ENCODE results near the gene DNASE1L3. TPM values are rescaled to one million over a fixed set of nuclear protein-coding genes. Genes with fewer than 3 reads are reported as not detected.

The DNASE1L3 gene
- total RNA-seq, 1 donor from 2014 or later = 2.3 TPM

- no peak for DNase-seq (ENCODE audit: low spot score)
Observed at GRCh38 chr3:58160399-58160798, 50.4 kb downstream of the DNASE1L3 start.

GRCh38 chr3:58158442-58159153 is 52.2 kb downstream of the DNASE1L3 start:
- no peak for DNase-seq (ENCODE audit: low spot score)

DNA sequence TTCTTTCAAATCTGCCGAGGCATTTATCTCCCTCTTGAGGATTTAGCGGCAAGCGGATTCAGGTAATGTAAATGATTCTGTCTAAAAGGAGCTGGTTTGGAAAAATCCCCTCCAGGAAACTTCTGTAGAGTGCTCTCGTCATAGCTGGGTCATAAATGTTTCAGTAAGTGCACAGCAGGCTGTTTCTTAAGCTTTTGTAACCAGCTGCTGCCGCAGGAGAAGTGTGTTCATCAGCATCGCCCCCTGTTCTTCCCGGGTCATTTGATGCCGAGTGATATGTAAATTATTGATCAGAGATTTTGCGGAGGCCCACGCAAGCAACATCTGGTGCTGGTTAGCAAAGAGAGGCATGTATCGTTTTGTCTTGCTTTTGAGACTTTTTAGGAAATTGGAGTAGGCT is 53.1 kb downstream of the DNASE1L3 start:
- DNase-seq (ENCODE audit: low spot score) = no peak

DNA sequence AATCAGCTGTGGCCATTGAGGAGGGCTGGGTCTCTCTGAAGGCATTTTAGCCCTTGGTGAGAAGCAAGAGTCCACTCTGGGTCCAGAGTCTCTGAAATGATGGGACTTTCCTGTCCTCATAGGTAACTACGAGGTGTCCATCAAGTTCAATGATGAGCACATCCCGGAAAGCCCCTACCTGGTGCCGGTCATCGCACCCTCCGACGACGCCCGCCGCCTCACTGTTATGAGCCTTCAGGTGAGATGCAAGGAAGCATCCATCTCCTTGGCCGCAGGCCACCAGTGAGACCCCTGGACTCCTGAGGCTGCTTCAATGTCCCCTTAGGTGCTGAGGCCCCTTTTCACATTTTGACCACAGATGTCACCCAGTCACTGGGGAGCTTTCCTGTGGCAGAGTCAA is 54.9 kb downstream of the DNASE1L3 start:
- DNase-seq (ENCODE audit: low spot score) = no peak

DNA sequence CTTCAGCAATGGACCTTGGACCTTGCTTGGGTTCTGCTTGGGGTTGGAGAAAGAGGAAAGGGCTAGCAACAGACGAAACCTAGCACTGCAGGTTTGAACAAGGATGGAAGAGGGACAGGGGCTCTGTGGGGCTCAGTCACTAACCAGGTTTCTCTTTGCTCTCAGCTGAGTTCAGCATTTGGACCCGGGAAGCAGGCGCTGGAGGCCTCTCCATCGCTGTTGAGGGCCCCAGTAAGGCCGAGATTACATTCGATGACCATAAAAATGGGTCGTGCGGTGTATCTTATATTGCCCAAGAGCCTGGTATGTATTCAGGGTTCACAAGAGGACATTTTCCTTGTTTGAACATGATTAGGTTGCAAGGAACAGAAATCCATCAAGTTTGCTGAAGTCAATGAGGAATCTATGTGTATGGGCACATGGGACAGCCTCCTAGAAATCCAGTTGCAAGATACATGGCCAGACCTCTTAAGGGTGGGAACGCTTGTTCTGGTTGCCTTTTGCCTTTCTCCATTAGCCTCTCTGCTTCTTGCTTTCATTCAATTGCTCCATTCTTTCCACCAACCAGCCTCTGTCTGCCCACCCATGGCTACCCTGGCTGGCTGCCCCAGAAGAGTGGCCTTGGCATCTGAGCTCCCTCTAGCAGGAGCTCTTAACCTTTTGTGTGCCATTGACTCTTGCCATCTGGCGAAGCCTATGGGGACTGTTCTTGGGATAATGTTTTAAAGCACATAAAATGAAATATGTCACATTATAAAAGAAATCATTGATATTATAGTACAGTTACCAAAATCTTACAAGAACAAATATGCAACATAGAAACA is 55.9 kb downstream of the DNASE1L3 start:
- DNase-seq (ENCODE audit: low spot score) = no peak

DNA sequence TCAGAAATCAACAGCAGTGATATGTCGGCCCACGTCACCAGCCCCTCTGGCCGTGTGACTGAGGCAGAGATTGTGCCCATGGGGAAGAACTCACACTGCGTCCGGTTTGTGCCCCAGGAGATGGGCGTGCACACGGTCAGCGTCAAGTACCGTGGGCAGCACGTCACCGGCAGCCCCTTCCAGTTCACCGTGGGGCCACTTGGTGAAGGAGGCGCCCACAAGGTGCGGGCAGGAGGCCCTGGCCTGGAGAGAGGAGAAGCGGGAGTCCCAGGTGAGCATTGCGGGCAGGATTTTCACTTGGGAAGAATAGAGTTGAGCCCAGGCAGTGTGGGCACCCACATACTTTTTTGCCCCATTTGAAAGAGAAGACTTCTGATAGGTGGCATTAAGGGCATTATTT is 57.4 kb downstream of the DNASE1L3 start:
- no peak for DNase-seq (ENCODE audit: low spot score)

- no peak for DNase-seq (ENCODE audit: low spot score)
Observed at GRCh38 chr3:58152225-58153015, 58.4 kb downstream of the DNASE1L3 start.

DNA sequence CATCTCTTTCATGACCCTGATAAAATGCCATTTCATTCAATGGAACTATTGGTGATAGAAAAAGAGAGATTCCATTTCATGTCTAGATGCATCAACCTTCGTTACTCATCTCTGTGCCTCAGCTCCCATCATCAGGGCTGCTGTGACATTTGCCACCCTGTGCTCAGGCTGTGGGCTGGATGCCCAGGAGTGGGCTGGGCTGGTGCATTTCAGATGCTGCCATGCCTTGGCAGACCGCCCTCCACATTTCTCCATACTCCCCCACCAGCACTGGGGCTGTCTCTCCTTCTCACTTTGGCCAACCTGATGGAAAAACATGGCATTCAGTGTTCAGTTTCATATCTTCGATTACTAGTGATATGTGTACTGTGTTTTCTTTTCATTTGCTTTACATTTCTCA is 59.1 kb downstream of the DNASE1L3 start:
- DNase-seq (ENCODE audit: low spot score) = no peak

- no peak for DNase-seq (ENCODE audit: low spot score)
Observed at GRCh38 chr3:58150810-58151199, 60.0 kb downstream of the DNASE1L3 start.

DNA sequence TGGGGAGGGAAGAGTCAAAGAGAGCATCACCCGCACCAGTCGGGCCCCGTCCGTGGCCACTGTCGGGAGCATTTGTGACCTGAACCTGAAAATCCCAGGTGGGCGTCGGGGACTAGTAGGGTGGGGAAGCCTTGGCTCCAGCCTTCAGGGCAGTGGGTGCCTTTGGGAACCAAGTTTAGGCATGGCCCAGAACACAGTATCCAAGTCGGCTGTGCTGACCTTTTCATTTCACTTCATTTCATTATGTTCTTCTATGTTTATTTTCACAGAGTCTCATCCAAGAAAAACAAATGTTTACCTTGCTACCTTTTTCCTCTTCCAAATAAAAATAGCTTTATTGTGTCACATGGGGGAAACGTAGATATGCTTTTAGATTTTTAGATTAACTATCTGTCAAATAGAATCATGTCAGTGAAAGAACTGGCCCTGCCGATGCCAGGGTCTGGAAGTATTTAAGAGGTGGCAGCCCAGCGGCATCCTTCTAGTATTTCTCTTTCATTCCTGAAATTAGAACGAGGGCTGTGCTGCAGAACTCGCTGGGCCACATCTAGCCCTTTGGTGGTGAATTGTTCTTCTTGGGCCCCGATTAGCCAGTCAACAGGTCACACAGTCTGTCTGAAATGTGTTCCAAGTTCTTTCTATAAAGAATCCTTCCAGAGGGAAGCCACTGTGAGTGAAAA is 60.5 kb downstream of the DNASE1L3 start:
- no peak for DNase-seq (ENCODE audit: low spot score)

DNA sequence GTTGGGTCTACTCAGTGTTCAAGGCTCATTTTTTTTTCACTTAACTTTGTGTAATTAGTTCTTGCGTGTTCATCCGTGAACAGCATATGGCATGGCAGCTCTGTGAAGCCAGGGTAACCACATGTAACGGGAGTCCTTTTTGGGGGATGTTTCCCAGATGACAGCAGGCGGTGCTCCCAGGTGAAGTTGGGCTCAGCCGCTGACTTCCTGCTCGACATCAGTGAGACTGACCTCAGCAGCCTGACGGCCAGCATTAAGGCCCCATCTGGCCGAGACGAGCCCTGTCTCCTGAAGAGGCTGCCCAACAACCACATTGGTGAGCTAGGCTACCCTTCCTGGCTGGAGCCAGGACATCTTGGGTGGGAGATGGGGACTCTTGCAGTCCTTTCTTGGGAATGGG is 62.7 kb downstream of the DNASE1L3 start:
- DNase-seq (ENCODE audit: low spot score) = no peak

- DNase-seq (ENCODE audit: low spot score) = no peak
Observed at GRCh38 chr3:58144478-58145325, 66.1 kb downstream of the DNASE1L3 start.

GRCh38 chr3:58143417-58144055 is 67.2 kb downstream of the DNASE1L3 start:
- DNase-seq (ENCODE audit: low spot score) = no peak

Other genes starting within 250 kb of the DNASE1L3 start
- gene FLNB, start 202.6 kb downstream of the DNASE1L3 start, total RNA-seq = 119 TPM
- gene ABHD6, start 26.8 kb upstream of the DNASE1L3 start, total RNA-seq = 23.4 TPM
- gene RPP14, start 95.3 kb upstream of the DNASE1L3 start, total RNA-seq = 13.7 TPM
- 10.6 TPM for gene HTD2, start 95.5 kb upstream of the DNASE1L3 start, total RNA-seq
- gene PXK, start 121.9 kb upstream of the DNASE1L3 start, total RNA-seq = 23.2 TPM
- gene PDHB, start 222.9 kb upstream of the DNASE1L3 start, total RNA-seq = 57.2 TPM